Measurements from ENCODE around the gene MAP3K10.

Gene MAP3K10

GRCh38 chr19:40249781-40250180 is 58.6 kb downstream of the MAP3K10 start:
- no peak overlapping the region for H3K4me3 ChIP-seq (ENCODE audit: control insufficient read depth, low read depth, low read length)
- no peak for DNase-seq (ENCODE audit: low read depth)
- no peak for TF ChIP-seq CTCF (IDR thresholded peaks at IDR 0.05; ENCODE audit: control insufficient read depth, insufficient read depth, low read depth, low read length, missing control alignments)

GRCh38 chr19:40251244-40251643 is 60.0 kb downstream of the MAP3K10 start:
- no peak for TF ChIP-seq CTCF (IDR thresholded peaks at IDR 0.05; ENCODE audit: control insufficient read depth, insufficient read depth, low read depth, low read length, missing control alignments)
- no peak overlapping the region for H3K4me3 ChIP-seq (ENCODE audit: control insufficient read depth, low read depth, low read length)

GRCh38 chr19:40251991-40252390 is 60.8 kb downstream of the MAP3K10 start:
- TF ChIP-seq CTCF (IDR thresholded peaks at IDR 0.05; ENCODE audit: control insufficient read depth, insufficient read depth, low read depth, low read length, missing control alignments) = no peak
- DNase-seq (ENCODE audit: low read depth) = no peak

More at GRCh38 chr19:40251244-40251643, 60.0 kb downstream of the MAP3K10 start:
- no peak for DNase-seq (ENCODE audit: low read depth)

GRCh38 chr19:40252395-40252794 is 61.2 kb downstream of the MAP3K10 start:
- no peak for DNase-seq (ENCODE audit: low read depth)

More at GRCh38 chr19:40251991-40252390, 60.8 kb downstream of the MAP3K10 start:
- no peak overlapping the region for H3K4me3 ChIP-seq (ENCODE audit: control insufficient read depth, low read depth, low read length)

GRCh38 chr19:40253611-40254092 is 62.4 kb downstream of the MAP3K10 start:
- TF ChIP-seq CTCF (IDR thresholded peaks at IDR 0.05; ENCODE audit: control insufficient read depth, insufficient read depth, low read depth, low read length, missing control alignments) = no peak
- no peak overlapping the region for H3K4me3 ChIP-seq (ENCODE audit: control insufficient read depth, low read depth, low read length)
- DNase-seq (ENCODE audit: low read depth) = no peak

More at GRCh38 chr19:40252395-40252794, 61.2 kb downstream of the MAP3K10 start:
- no peak overlapping the region for H3K4me3 ChIP-seq (ENCODE audit: control insufficient read depth, low read depth, low read length)
- no peak for TF ChIP-seq CTCF (IDR thresholded peaks at IDR 0.05; ENCODE audit: control insufficient read depth, insufficient read depth, low read depth, low read length, missing control alignments)

GRCh38 chr19:40254714-40255418 is 63.6 kb downstream of the MAP3K10 start:
- no peak overlapping the region for H3K4me3 ChIP-seq (ENCODE audit: control insufficient read depth, low read depth, low read length)
- no peak for TF ChIP-seq CTCF (IDR thresholded peaks at IDR 0.05; ENCODE audit: control insufficient read depth, insufficient read depth, low read depth, low read length, missing control alignments)
- DNase-seq (ENCODE audit: low read depth) = no peak
